ENCODE data around the gene SLC9B2.

Gene SLC9B2

DNA sequence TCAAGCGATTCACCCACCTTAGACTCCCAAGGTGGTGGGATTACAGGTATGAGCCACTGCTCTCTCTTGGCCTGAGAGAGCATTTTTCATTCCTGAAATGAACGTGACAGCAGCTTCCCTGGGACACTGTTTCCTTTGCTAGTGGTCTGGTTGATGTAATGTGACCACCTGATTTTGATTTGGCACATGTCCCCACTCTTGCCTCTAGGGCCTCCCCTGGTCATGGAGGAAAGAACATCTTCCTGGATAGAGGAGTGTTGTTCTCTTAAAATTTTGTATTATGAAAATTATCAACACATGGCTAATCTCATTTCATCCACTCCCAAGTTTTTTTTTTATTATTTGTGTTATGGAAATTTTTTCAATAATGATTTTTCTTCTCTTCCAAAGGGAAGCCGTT, 23.8 kb downstream of the SLC9B2 start:
- no peak overlapping the region for H3K4me3 ChIP-seq (ENCODE audit: low read depth, low read length)
- DNase-seq (ENCODE audit: low read depth), result no peak
- no peak for TF ChIP-seq POLR2A (IDR thresholded peaks at IDR 0.05; ENCODE audit: extremely low read depth, insufficient read length)
- TF ChIP-seq MYC (IDR thresholded peaks at IDR 0.05; ENCODE audit: low read depth, low read length), result no peak
- TF ChIP-seq, protein P1, sequence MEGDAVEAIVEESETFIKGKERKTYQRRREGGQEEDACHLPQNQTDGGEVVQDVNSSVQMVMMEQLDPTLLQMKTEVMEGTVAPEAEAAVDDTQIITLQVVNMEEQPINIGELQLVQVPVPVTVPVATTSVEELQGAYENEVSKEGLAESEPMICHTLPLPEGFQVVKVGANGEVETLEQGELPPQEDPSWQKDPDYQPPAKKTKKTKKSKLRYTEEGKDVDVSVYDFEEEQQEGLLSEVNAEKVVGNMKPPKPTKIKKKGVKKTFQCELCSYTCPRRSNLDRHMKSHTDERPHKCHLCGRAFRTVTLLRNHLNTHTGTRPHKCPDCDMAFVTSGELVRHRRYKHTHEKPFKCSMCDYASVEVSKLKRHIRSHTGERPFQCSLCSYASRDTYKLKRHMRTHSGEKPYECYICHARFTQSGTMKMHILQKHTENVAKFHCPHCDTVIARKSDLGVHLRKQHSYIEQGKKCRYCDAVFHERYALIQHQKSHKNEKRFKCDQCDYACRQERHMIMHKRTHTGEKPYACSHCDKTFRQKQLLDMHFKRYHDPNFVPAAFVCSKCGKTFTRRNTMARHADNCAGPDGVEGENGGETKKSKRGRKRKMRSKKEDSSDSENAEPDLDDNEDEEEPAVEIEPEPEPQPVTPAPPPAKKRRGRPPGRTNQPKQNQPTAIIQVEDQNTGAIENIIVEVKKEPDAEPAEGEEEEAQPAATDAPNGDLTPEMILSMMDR (IDR thresholded peaks at IDR 0.05; ENCODE audit: low read depth, low read length), result no peak
- TF ChIP-seq, protein P2, sequence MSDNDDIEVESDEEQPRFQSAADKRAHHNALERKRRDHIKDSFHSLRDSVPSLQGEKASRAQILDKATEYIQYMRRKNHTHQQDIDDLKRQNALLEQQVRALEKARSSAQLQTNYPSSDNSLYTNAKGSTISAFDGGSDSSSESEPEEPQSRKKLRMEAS (IDR thresholded peaks at IDR 0.05; ENCODE audit: low read depth, low read length), result no peak

DNA sequence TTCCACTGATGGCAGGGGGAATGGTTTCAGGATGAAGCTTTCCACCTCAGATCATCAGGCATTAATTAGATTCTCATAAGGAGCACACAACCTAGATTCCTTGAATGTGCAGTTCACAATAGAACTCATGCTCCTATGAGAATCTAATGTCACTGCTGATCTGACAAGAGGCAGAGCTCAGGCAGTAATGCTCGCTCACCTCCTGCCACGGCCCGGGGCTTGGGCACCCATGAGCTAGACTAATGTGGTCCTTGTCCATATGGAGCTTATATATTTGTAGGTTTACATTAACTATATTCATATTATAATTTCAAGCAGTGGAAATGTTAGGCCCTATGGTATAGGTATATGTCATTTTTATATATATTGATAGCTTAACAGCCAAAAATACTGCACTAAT, 24.4 kb downstream of the SLC9B2 start:
- DNase-seq (ENCODE audit: low read depth), result no peak
- TF ChIP-seq MYC (IDR thresholded peaks at IDR 0.05; ENCODE audit: low read depth, low read length) (no peak), POLR2A (IDR thresholded peaks at IDR 0.05; ENCODE audit: extremely low read depth, insufficient read length) (no peak)
- TF ChIP-seq, protein P2 (IDR thresholded peaks at IDR 0.05; ENCODE audit: low read depth, low read length), result no peak
- TF ChIP-seq, protein P1 (IDR thresholded peaks at IDR 0.05; ENCODE audit: low read depth, low read length), result no peak
- no peak overlapping the region for H3K4me3 ChIP-seq (ENCODE audit: low read depth, low read length)

DNA sequence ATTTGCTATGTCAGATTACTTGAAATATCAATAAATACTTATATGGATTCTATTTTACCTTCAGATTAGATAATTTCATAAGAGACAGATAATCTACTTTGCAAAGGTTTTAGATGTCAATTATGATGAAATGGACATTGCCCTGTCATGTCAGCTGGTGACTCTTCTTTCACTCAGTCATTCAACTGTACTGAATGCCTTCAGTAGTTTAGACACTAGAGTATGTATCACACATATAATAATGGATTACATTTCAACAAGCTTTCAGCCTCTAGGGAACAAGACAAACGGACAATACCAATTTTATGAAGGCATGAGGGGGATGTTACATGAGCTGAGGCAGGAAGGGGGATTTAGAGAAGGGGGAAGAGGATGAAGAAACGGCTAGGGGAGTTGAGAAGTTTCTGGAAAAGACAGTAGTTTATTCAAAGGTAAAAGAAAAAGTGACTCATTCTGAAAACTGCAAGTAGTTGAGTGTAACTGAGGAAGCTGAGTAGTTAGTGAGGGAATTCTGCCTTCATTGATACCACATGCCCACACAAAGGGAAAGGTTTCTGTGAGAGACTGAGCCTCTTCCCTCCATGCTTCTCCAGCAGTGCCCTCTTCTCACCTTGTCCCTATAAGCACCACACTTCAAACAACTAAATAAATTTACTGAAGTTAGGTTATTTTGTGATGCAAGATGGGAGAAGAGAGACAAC, 25.7 kb downstream of the SLC9B2 start:
- TF ChIP-seq, protein P1 (IDR thresholded peaks at IDR 0.05; ENCODE audit: low read depth, low read length), result no peak
- TF ChIP-seq, protein P2 (IDR thresholded peaks at IDR 0.05; ENCODE audit: low read depth, low read length), result no peak
- TF ChIP-seq POLR2A (IDR thresholded peaks at IDR 0.05; ENCODE audit: extremely low read depth, insufficient read length) (no peak), MYC (IDR thresholded peaks at IDR 0.05; ENCODE audit: low read depth, low read length) (no peak)
- DNase-seq (ENCODE audit: low read depth), result no peak

DNA sequence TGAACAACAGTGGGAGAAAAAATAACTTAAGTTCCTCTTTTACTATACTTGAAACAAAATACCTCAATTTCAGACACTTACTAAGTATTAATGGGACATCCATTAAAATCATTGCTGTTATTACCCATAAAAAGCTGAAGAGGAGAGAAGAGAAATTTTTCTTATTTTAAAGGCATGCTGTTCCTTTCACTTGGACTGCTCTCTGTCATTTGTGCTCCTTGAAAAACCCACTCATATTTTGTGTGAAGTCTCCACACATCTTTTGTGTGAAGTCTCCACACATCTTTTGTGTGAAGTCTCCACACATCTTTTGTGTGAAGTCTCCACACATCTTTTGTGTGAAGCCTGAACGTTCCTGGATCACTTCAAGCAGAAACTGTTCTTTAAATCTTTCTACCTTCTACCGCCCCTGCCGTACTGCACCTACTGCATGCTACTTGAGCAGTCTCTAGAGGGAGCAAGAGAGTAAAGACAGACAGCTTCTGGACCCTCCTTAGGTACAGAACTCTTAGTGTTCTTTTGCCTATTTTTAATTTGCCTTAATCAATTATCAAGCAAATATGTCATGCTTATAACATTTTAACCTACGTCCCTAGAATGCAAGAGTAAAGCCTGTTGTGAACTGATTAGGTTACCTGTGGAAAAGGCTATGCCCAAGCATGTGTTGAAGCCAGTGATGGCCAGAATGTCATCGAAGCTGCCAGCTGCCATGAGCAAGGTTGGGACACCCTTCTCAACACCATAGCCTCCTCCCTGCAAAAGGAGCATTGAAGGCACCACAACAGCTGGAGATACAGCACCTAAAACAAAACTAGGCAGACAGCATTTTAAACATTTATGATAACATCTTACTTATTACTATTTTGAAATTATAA, 29.9 kb downstream of the SLC9B2 start:
- TF ChIP-seq, protein P1 (IDR thresholded peaks at IDR 0.05; ENCODE audit: low read depth, low read length), result peak; percentile 73
- TF ChIP-seq POLR2A (IDR thresholded peaks at IDR 0.05; ENCODE audit: extremely low read depth, insufficient read length) (no peak), MYC (IDR thresholded peaks at IDR 0.05; ENCODE audit: low read depth, low read length) (no peak)
- TF ChIP-seq, protein P2 (IDR thresholded peaks at IDR 0.05; ENCODE audit: low read depth, low read length), result no peak
- DNase-seq (ENCODE audit: low read depth), result peak; percentile 57
- no peak overlapping the region for H3K4me3 ChIP-seq (ENCODE audit: low read depth, low read length)

More for the DNA sequence above, 25.7 kb downstream of the SLC9B2 start:
- H3K4me3 ChIP-seq (ENCODE audit: low read depth, low read length), result no peak overlapping the region

DNA sequence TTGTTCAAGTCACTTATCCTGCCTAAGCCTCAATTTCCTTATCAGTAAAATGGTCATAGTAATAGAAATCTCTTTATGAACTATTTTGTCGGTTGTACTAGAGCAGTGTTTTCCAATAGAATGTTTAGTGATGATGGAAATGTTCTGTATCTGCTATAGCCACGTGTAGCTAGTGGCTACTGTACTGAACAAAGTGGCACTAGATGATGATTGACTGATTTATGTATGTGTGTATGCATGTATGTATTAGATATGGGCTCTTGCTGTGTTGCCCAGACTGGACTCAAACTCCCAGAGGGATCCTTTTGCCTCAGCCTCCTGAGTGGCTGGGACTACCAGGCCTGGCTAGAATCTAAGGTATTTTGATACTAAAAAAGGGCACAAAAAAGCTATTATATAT, 32.4 kb downstream of the SLC9B2 start:
- TF ChIP-seq MYC (IDR thresholded peaks at IDR 0.05; ENCODE audit: low read depth, low read length), result no peak
- TF ChIP-seq, protein P1 (IDR thresholded peaks at IDR 0.05; ENCODE audit: low read depth, low read length), result no peak
- no peak for DNase-seq (ENCODE audit: low read depth)
- H3K4me3 ChIP-seq (ENCODE audit: low read depth, low read length), result no peak overlapping the region
